GM18858 (cell line): ENCODE measurements around the gene TMEM212.
"Not testable (repeated sequence)": the region's sequence is repeated elsewhere in the genome, so short reads cannot be mapped to it uniquely, and the experiment has no call there.

Experiments used
- ATAC-seq: cut with Tn5 transposase; IDR thresholded peaks from one replicate; pipeline ENCODE4 v1.9.1; 2021; ENCODE audit not compliant: unreplicated experiment

Gene TMEM212

DNA sequence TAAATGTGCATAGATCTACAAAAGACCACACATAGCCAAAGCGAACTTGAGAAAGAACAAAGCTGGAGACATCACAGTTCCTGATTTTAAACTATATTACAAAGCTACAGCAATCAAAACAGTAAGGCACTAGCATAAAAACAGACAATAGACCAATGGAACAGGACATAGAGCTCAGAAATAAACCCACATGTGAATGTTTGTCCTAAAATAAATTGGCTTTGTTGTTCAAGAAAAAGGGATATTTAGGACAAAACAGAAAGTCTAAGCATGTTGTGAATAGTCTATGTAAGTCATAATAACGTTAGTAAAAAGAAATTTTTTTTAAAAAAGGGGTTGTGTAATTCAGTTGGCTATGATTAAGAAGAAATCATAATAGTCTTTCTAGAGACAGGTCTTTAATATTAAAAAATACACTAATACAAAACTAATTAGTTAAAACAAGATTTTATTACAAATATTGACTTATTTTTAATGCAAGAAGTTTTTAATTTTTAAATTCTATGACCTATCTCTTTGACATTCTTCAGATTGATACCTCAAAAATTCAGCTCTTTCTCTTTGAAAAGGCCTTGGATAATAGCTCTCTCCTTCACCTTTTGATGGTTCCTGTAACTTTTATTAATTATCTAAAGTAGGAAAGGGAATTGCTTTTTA is 11.6 kb downstream of the TMEM212 start:
- ATAC-seq: no peak

DNA sequence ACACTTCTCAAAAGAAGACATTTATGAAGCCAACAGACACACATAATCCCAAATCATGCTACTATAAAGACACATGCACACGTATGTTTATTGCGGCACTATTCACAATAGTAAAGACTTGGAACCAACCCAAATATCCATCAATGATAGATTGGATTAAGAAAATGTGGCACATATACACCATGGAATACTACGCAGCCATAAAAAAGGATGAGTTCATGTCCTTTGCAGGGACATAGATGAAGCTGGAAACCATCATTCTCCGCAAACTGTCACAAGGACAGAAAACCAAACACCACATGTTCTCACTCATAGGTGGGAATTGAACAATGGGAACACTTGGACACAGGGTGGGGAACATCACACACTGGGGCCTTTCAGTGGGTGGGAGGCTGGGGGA is 15.6 kb downstream of the TMEM212 start:
- ATAC-seq: not testable (repeated sequence)

DNA sequence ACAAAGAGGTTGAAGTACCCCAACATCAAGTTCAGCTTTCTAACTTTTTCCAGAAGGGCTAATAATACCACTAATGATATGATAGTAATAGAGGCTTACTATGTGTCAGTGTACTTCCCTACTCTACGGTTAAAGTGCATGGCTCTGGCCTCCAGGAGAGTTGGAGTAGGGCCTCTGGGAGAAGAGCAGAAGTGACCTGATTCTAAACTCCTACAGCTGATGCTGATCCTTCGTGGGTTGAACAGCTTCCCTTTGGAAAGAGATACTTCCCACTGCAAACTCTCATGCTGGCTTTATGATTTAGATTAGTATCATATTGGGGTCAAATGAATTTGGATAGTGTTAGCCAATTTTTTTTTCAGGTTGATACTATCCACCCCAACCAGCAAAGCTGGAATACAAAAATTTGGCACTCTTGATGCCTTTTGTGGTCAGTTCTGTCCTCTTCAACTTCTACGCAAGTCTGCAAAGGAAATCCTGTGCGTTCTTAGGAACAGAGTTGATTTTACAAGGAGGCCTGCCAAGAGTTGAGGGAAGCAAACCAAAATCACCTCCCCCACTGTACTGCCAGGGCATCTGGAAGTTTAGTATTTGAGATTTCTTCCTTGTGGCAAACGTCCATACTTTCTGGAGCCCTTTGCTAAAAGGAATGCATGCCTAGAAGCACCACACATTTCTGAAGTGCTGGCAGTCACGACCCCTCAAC is 17.8 kb downstream of the TMEM212 start:
- ATAC-seq: no peak

DNA sequence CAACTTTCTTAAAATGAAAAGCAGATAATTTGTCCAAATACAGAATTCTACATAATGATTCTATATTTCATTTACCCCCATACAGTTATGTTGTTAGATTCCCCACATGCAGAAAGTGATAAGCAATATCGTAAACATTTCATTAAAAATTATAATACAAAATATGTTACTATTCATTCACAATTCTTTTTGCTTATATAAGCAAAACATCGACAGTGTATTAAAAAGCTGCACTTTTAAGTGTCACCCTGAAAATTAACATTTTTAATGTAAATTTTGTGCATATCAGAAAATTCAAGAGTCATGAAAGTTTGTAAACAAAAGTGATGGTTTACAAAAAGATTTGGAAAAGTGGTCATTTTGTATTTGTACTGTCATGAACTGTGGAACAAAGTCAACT is 19.2 kb downstream of the TMEM212 start:
- ATAC-seq: no peak

DNA sequence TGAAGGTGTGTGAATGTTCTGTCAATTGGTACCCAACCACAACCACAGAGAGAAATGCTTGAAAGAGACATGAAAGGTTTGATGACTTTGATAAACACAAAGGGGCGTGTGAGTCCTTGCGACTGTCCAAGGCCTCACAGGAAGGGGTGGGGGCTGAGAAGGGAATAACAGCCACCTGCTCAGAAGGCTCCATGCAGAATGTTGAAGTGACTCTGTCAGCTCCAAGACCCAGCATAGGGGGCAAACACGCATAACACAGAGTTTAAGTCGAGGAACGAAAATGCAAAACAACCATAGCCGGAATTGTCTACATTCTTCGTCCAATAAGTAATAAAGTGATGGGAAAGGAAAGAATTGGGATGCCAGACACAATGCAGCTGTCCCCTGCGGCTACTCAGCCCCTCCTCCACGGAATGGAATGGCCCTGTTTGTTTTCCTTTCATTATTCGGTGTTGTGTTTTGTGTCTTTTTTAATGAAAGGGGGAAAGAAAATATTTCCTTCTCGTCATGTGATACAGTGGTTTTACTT is 19.9 kb downstream of the TMEM212 start:
- ATAC-seq: no peak

DNA sequence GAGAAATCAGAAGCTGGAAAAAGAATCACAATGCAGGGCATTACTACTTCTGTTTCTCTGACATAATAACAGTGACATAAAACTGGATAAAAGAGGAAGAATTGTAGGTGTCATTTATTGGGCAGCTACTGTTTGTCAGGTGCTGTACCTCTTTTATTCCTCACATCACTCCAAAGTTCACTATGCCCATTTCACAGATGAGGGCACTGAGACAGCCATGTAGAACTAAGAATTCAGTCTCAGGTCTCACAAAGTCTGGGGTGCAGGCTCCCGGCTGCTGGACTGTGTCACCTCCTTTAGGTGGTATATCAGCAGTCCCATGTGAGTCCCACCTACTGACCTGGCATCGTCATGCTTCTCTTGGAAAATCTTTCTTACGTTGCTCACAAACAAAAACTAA is 20.8 kb downstream of the TMEM212 start:
- no peak for ATAC-seq

DNA sequence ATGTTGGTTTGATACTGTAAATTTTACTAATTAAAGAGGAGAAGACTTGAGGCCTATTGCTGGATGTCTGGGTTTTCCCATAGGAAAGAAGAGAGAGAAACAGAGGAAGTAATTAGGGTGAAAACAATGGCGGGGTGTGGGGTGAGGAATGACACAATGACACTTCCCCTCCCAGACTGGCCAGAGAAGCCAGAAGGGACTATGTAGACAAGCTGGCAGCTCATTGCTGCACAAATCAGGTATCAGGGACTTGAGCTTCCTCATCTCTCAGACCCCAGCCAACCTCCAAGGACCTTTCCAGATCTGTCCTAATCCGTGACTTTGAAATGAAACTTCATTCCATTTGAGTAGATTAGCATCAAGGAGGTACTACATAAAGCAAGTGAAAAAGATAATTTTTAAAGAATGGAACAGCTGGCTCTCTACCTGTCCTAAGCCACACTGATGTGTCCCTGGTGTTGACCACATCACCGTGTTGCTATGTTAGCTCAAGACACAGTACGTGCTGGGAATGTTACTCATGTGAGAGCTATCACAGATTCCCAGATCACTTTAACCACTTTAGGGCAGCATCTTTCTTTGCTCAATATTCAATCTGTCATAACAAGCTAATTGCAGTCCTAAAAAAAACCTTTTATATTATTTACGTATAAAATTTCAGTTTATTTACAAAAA is 22.2 kb downstream of the TMEM212 start:
- no peak for ATAC-seq

DNA sequence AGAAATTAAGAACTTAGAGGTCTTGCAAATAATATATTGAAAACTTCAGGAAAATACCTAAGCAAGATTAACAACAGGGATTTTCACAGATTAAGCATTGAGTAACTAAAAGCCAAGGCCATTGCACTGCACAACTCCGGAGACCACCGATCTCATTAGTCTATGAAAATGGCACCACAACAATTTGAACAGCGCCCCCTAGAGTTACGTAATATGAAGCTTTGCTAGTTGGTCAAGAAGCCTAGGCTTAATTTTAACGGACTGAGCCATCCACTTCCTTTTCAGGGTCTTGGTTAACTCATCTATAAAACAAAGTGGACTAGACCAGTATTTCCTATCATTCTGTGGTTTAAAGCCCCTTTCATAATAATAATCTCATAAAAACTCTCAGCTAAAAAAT is 24.8 kb downstream of the TMEM212 start:
- no peak for ATAC-seq

DNA sequence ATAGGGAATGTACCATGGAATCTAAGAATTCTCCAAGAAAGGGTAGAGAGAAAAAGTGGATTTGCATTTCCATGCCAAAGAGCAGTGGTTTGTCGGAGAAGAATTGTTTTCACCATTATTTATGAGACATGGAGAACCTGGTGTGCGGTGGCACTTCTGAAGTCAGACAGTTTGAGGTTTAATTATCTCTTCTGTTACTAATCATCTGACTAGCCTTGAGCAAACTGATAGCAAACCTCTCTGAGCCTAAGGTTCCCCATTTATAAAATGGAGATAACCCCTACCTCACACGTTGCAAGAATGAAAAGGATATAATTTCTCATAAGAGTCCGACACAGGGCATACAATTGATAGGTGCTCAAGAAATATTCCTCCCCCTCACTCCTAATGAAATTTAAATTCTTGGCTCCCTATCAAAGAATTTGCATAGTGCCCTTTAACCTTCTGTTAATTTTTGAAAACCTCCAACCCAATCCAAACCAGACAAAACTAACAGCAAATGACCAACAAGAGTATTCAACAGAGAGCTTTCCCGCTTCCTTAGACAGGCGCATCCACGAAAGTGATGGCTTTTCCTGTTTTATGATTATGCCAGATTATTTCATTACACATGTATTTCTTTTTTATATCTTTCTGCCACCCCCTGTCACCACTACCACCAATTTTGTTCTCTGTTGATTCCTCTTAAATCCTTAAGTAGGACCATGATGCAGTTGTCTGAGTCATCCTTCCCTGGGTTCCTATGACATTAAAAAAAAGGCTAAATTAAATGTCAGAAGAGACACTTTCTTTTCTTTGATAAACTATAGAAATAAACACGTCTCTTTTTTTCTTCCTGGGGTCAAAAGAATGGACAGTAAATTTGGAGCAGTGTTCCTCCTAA is 28.5 kb downstream of the TMEM212 start:
- ATAC-seq: no peak

DNA sequence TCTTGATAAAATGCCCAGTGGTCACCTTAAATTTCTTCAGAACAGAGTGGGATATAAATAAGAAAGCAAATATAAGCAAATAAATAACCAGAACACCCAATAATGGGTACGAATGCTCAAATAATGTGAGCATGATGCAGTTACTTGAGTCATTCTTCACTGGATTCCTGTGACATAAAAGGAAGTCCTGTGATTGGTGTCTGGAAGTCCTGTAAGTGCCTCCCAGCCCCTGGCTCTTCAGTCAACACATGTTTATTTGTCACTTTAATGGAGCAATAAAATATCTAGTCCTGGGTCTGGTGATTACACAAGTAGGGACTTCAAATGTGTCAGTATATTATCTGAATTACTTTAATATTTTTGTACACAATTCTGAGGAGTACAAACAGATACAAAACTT is 30.4 kb downstream of the TMEM212 start:
- ATAC-seq: no peak

DNA sequence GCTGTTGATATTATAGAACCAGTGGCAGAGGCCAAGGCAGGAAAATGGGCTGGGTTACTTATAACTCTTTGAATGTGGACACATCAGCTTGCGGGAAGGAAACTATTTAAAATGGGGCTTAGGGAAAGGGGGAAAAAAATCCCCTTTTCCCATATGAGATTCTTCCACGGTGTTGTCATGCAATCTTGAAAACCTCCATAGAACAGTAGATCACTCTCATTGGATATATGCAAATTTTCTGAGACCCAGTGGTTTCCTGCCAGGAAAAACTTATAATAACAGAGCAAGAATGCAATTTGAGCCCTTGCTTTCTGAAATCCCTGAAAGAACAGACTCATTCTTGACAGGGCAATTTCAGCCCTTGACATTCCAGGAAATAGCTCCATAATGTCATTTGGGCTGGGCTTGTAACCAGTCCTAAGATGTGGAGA is 31.1 kb downstream of the TMEM212 start:
- no peak for ATAC-seq

DNA sequence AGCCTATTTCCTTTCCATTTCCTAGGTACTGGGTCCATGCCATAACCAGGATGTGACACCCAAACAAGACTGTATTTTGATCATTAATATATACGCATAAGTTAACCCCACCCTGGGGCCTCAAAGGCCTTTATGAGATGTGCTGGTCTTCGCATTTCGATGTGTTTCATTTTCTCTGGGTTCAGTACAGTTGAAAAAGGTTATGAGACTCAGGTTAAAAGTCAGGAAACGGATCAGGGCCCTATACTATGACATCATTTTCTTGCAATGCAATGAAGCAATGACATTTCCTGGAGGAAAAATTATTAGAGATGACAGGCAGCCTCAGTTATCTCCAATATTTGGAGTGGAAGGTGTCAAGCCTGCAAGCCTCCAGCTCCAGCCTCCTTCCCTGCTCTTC is 31.7 kb downstream of the TMEM212 start:
- ATAC-seq: no peak

DNA sequence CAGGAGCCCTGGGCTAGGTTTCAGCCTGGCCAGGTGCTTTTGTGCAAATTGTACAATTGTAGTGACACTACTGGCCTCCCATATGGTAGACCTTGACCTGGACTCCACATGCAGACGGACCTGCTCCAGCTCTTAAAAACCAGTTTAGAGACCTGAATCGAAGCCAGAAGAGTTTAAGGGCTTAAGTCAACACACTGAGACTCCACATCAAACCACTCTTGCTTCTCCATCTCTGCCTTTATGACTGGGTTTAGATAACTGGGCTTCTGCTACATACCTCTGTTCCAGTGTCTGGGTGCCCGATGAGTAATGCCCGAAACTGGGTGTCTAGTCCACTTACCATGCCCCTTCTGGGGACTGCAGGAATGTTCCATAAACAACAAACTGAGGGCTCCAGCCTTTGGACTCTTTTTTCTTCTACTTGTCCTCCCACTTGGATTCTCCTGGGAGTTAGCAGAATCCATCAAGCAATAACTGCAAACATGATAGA is 32.8 kb downstream of the TMEM212 start:
- ATAC-seq: no peak

DNA sequence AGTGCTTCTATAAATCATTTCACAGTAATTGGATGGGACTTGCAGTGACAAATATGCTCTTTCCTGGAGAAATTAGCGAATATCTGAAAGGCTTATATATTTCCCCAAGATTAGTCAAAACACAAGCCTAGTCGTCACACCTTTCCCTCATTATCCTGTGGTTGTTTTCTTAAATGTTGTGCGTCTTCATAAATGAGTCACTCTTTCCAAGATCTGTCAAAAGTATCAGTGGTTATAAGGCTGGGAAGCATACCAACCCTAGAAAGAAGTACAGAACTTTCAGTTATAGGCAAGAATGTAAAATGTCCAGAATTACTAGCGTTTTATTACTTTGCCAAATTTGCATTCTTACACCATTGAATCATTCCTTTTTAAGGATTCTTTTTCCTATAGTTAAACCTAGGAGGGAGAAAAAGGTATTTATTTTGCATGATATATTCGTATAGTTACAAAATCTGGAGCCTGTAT is 33.6 kb downstream of the TMEM212 start:
- no peak for ATAC-seq

DNA sequence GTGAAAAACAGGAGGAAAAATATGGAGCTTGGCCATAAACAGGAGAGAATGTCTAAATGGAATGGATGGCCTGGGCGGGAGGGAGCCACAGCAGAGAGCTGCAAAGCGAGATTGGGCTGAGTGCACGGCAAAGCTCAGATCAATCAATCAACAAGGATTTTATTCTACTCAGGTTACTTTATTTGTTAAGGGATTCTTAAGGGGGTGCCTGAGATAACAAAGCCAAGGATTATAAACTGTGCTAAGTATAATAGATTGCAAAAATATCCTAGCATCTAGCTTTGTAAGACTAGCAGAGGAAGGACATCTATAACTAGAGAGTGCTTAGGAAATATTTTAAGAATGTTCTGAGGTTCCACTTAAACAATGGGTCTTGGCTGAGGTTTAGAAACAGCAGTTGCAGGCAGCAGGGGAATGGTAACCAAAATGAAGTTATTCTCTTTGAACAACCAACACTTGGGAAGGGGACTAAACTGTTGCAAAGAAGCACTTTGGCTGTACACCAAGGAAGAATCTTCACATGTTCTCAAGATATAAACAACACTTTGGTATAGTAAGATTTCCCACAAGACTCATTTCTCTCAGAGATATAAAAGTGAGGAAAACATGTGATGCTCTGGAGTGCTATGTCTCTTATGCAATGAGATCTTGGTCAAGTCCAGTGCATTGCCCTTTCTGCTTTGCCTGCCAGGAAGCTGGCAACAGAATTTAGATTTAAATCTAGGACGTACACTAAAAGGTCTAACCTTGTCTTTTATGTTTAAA is 35.5 kb downstream of the TMEM212 start:
- no peak for ATAC-seq

DNA sequence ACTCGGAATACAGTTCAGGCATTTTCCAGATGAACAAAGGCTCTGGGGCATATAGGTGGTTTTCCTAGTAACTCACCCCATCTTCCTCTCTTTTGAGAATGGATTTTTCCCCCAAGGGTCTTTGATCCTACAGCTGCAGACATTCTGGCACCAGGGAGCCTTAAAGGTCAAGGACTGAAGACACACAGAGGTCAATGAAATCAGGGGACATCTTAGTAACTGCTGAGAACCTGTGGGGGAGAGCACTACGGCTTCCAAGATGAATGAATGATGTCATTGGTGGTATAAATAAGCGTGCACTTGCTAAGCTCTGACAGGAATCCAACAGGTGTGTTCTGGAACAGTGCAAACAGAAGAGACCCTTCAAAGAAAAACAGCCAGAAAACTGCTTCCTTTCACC is 36.3 kb downstream of the TMEM212 start:
- ATAC-seq: no peak

DNA sequence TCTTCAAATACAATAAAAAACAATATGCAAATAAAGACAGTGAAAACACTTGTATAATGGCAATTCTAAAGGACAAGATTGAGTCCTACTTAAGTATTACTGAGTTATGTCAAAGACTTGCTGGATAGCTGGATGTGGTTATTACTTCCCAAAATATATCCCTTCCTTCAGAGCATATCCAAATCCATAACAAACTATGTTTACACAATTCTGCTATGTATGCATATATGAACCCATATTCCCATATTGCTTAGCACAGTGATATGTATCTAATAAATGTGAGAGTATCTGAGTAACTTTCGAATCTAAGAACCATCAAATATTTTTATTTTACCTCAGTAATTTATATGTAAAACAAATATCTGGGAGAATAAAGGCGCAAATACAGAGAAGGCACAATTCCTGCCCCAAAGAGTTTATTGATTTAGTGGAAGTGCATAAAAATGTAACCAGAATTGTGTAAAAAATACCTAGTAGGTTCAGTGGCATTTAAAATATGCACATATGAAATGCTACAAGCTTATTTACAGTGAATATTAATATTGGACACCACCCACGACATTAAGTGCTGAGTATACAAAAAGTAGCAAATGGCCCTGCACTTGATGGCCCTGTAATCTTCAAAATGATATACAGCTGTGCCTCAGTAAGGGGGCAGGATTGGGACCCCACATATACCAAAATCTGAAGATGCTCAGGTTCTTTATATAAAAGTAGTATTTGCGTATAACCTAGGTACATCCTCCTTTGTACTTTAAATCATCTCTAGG is 37.1 kb downstream of the TMEM212 start:
- no peak for ATAC-seq

DNA sequence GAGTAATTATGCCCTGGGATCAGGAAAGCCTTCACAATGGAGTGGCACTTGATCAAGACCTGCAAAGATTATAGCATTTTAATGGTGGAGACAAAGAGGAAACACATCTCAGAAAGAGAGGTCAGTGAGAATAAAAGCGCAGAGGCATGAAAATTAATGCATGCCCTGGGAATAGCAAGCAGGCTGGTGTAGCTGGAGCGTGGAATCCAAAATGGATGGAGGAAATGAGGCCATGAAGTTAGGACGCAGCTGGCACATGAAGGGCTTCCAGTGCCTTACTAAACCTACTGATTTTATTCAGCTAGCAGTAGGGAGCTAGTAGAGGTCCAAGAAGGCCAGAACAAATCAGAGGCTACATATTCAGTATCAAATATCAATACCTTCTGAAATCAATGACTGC is 38.1 kb downstream of the TMEM212 start:
- no peak for ATAC-seq

DNA sequence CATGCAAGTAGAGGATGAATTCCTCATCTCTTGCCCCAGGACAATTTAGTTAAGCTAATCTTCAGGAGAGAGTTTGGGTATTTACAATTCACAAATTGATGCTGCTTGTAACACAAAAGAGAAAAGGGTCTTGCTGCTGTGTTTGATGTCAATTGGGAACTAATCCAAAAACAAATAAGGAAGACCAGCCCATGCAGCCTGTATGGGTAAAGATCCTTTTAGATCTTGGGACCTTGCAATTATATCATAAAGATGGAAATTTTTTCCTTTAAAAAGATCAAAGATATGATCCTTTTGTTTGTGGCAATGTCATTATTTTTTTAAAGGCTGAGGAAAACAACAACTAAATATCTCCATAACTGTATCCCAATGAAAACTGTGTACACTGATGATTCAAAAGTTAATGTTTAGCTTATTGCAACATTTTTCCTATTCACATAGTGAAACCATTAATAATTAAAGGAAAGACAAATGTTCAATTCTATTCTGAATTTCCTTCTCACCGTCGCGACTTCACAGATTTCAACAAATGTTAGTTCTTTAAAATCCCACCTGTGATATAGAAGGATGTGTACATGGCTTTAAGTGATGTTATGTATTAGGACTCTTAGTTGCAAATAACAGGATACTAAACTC is 40.2 kb downstream of the TMEM212 start:
- ATAC-seq: no peak
